WTC11 (cell line): ENCODE results near the gene ITGA11.

ENCODE experiments used
- CREM ChIP-seq: sonication (generic); formaldehyde crosslinking; IDR thresholded peaks from 2 replicates; pipeline ENCODE4 v1.8.1; 2022; ENCODE audit warnings: mild to moderate bottlenecking, missing genetic modification reagents, moderate library complexity
- CTCF ChIP-seq: fragments of 200-600 bp; IDR thresholded peaks from 2 replicates; pipeline ENCODE4 v1.8.0; 2022; ENCODE audit warnings: antibody characterized with exemption
- HMGXB4 ChIP-seq: sonication (generic); formaldehyde crosslinking; IDR thresholded peaks from 2 replicates; pipeline ENCODE4 v1.8.1; 2023; ENCODE audit warnings: mild to moderate bottlenecking, moderate library complexity, missing genetic modification reagents
- IRF1 ChIP-seq: sonication (generic); formaldehyde crosslinking; IDR thresholded peaks from 2 replicates; pipeline ENCODE4 v1.8.0; 2023; ENCODE audit warnings: missing genetic modification reagents
- NR3C1 ChIP-seq: sonication (generic); formaldehyde crosslinking; conservative IDR thresholded peaks from 2 replicates; pipeline ENCODE4 v1.8.1; 2023; ENCODE audit warnings: low read depth, mild to moderate bottlenecking, missing genetic modification reagents

GRCh38 chr15:68447209-68447608 is 15.2 kb upstream of the ITGA11 start:
- TF ChIP-seq CREM, result no peak
- no peak for TF ChIP-seq CTCF
- no peak for TF ChIP-seq IRF1 (CRISPR knock-in tag)
- TF ChIP-seq HMGXB4, result no peak
- no peak for TF ChIP-seq NR3C1 (CRISPR knock-in tag)
